H1 (cell line): ENCODE results near the gene PTPRT. TPM values are rescaled to one million over a fixed set of nuclear protein-coding genes. Genes with fewer than 3 reads are reported as not detected.

ENCODE experiments used
- CTCF ChIA-PET: fragments of 300-600 bp; sonication (Branson Sonifier 250); formaldehyde crosslinking; loops from one replicate; lab custom pipeline; 2021; ENCODE audit not compliant: partially characterized antibody; lab: Charles Lee
- POLR2A ChIA-PET: fragments of 300-600 bp; sonication (Branson Sonifier 250); formaldehyde crosslinking; loops from one replicate; lab custom pipeline; 2021; ENCODE audit warnings: inconsistent platforms; ENCODE audit not compliant: partially characterized antibody; lab: Charles Lee
- DNase-seq, 2 experiments: peaks; one replicate each; pipeline versions ENCODE4 v3.0.0 to v3.0.0-alpha.2; 2010 to 2022; ENCODE audit warnings: low spot score in 2 of 2, low read depth in 1 of 2, mixed read lengths in 1 of 2
- FAIRE-seq: peaks from 2 replicates; lab custom pipeline; 2011; peaks lifted over from hg19 to GRCh38; lab: Jason Lieb, UNC
- H2AFZ ChIP-seq: 2 replicates; pipeline ENCODE4 v1.8.1; 2012; ENCODE audit warnings: low read length, inconsistent platforms
- H2AK5ac ChIP-seq: 2 replicates; pipeline ENCODE4 v1.6.1; 2013; ENCODE audit warnings: low read depth, low read length
- H2BK120ac ChIP-seq: replicated peaks from 2 replicates; pipeline ENCODE3; 2013; ENCODE audit warnings: low read depth, low read length, inconsistent platforms
- H2BK12ac ChIP-seq: 2 replicates; pipeline ENCODE4 v1.6.1; 2013; ENCODE audit warnings: low read depth, low read length
- H2BK15ac ChIP-seq: 2 replicates; pipeline ENCODE4 v1.6.1; 2013; ENCODE audit warnings: low read length
- H2BK20ac ChIP-seq: 2 replicates; pipeline ENCODE4 v1.6.1; 2013; ENCODE audit warnings: low read length
- H2BK5ac ChIP-seq: 2 replicates; pipeline ENCODE4 v1.6.1; 2013; ENCODE audit warnings: low read depth, low read length
- H3K14ac ChIP-seq: 2 replicates; pipeline ENCODE4 v1.6.1; 2013; ENCODE audit warnings: inconsistent platforms; ENCODE audit not compliant: insufficient read length
- H3K18ac ChIP-seq: 2 replicates; pipeline ENCODE4 v1.6.1; 2013; ENCODE audit warnings: low read length; ENCODE audit errors: extremely low read depth
- H3K23ac ChIP-seq: 2 replicates; pipeline ENCODE4 v1.6.1; 2013; ENCODE audit warnings: inconsistent platforms; ENCODE audit not compliant: insufficient read length
- H3K23me2 ChIP-seq: 2 replicates; pipeline ENCODE4 v1.6.1; 2013; ENCODE audit warnings: low read depth, low read length
- H3K27ac ChIP-seq: 2 replicates; pipeline ENCODE4 v1.6.1; 2011; ENCODE audit warnings: low read depth, low read length, inconsistent platforms
- H3K27me3 ChIP-seq, 4 experiments: replicated peaks in 1 of 4; 1 replicate in 1 of 4; 2 replicates in 3 of 4; pipeline versions ENCODE4 v1.6.1 to v1.8.1; 2011 to 2013; ENCODE audit warnings: low read length in 3 of 4, mild to moderate bottlenecking in 3 of 4, inconsistent platforms in 2 of 4, mixed read lengths in 2 of 4, moderate library complexity in 1 of 4; ENCODE audit not compliant: control insufficient read depth in 3 of 4, insufficient read depth in 3 of 4; ENCODE audit errors: extremely low read depth in 1 of 4
- H3K36me3 ChIP-seq, 4 experiments: 2 replicates each; pipeline versions ENCODE4 v1.6.1 to v1.8.1; 2011 to 2013; ENCODE audit warnings: mild to moderate bottlenecking in 4 of 4, low read length in 3 of 4, moderate library complexity in 2 of 4, control low read depth in 1 of 4, inconsistent platforms in 1 of 4; ENCODE audit not compliant: insufficient read depth in 4 of 4, control insufficient read depth in 2 of 4
- H3K4ac ChIP-seq: replicated peaks from 2 replicates; pipeline ENCODE3; 2013; ENCODE audit warnings: low read length, low read depth, mixed read lengths, inconsistent platforms; ENCODE audit not compliant: insufficient read length
- H3K4me1 ChIP-seq, 4 experiments: replicated peaks in 1 of 4; 1 replicate in 1 of 4; 2 replicates in 3 of 4; pipeline versions ENCODE4 v1.6.1 to v1.8.1; 2011 to 2013; ENCODE audit warnings: low read length in 3 of 4, inconsistent platforms in 2 of 4, mixed read lengths in 1 of 4; ENCODE audit not compliant: insufficient read depth in 4 of 4, control insufficient read depth in 3 of 4
- H3K4me2 ChIP-seq, 2 experiments: 2 replicates each; pipeline versions ENCODE4 v1.6.1 to v1.8.1; 2011 to 2013; ENCODE audit warnings: low read depth in 2 of 2, low read length in 2 of 2, control low read depth in 1 of 2, inconsistent platforms in 1 of 2, mild to moderate bottlenecking in 1 of 2; ENCODE audit not compliant: insufficient read depth in 1 of 2
- H3K4me3 ChIP-seq, 4 experiments: fragments of 200-600, 300-600 bp in 1 of 4; sonication (generic), shearing (Covaris generic), sonication (Bioruptor Twin) in 1 of 4; 2 replicates each; pipeline versions ENCODE4 v1.5.1 to v1.8.1; 2011 to 2016; ENCODE audit warnings: low read length in 4 of 4, low read depth in 3 of 4, control low read depth in 2 of 4, inconsistent platforms in 2 of 4, mild to moderate bottlenecking in 2 of 4, mixed read lengths in 1 of 4, moderate library complexity in 1 of 4; ENCODE audit not compliant: insufficient read depth in 2 of 4; ENCODE audit errors: extremely low read depth in 1 of 4
- H3K56ac ChIP-seq: replicated peaks from 2 replicates; pipeline ENCODE3; 2013; ENCODE audit warnings: low read depth, mild to moderate bottlenecking, mixed read lengths, low read length, inconsistent platforms; ENCODE audit not compliant: insufficient read length
- H3K79me1 ChIP-seq: 2 replicates; pipeline ENCODE4 v1.6.1; 2013; ENCODE audit warnings: low read depth, low read length, control low read depth
- H3K79me2 ChIP-seq, 2 experiments: 2 replicates each; pipeline versions ENCODE4 v1.6.1 to v1.8.1; 2012 to 2013; ENCODE audit warnings: low read length in 2 of 2, mild to moderate bottlenecking in 2 of 2, inconsistent platforms in 1 of 2; ENCODE audit not compliant: insufficient read depth in 2 of 2, control insufficient read depth in 1 of 2
- H3K9ac ChIP-seq, 4 experiments: replicated peaks in 1 of 4; 1 replicate in 1 of 4; 2 replicates in 3 of 4; pipeline versions ENCODE4 v1.6.1 to v1.8.1; 2011 to 2013; ENCODE audit warnings: low read depth in 3 of 4, low read length in 3 of 4, control low read depth in 2 of 4, mild to moderate bottlenecking in 2 of 4, moderate library complexity in 2 of 4, inconsistent platforms in 1 of 4; ENCODE audit errors: extremely low read depth in 1 of 4
- H3K9me3 ChIP-seq, 2 experiments: 2 replicates each; pipeline versions ENCODE4 v1.6.1 to v1.8.1; 2012 to 2013; ENCODE audit warnings: mild to moderate bottlenecking in 2 of 2, moderate library complexity in 2 of 2, control low read depth in 1 of 2, inconsistent platforms in 1 of 2, low read depth in 1 of 2, low read length in 1 of 2, mixed read lengths in 1 of 2; ENCODE audit not compliant: insufficient read depth in 2 of 2
- H4K20me1 ChIP-seq, 2 experiments: replicated peaks in 1 of 2; 2 replicates each; pipeline versions ENCODE3 to v1.8.1; 2011 to 2013; ENCODE audit warnings: inconsistent platforms in 2 of 2, low read length in 2 of 2, mild to moderate bottlenecking in 1 of 2; ENCODE audit not compliant: insufficient read depth in 2 of 2, control insufficient read depth in 1 of 2
- H4K5ac ChIP-seq: 2 replicates; pipeline ENCODE4 v1.6.1; 2013; ENCODE audit warnings: low read length, low read depth, mixed read lengths, inconsistent platforms; ENCODE audit not compliant: insufficient read length
- H4K8ac ChIP-seq: 2 replicates; pipeline ENCODE4 v1.8.0; 2013; ENCODE audit warnings: mild to moderate bottlenecking, moderate library complexity, low read length, inconsistent platforms; ENCODE audit not compliant: insufficient read depth; ENCODE audit errors: extremely low read depth
- H4K91ac ChIP-seq: replicated peaks from 2 replicates; pipeline ENCODE3; 2013; ENCODE audit warnings: low read length, mixed read lengths, inconsistent platforms; ENCODE audit not compliant: insufficient read length
- CREB1 ChIP-seq: IDR thresholded peaks from 2 replicates; pipeline ENCODE4 v1.6.1; 2012; ENCODE audit warnings: inconsistent platforms
- JUND ChIP-seq: IDR thresholded peaks from 2 replicates; pipeline ENCODE4 v1.6.1; 2011; ENCODE audit warnings: mild to moderate bottlenecking, improper control_type of control experiment, low read length
- KDM1A ChIP-seq: fragments of 200-600, 300-600 bp; sonication (generic); IDR thresholded peaks from 2 replicates; pipeline ENCODE4 v1.7.1; 2016; ENCODE audit warnings: mild to moderate bottlenecking, low read length, borderline replicate concordance
- NRF1 ChIP-seq: IDR thresholded peaks from 2 replicates; pipeline ENCODE4 v1.6.1; 2011; ENCODE audit warnings: mild to moderate bottlenecking, low read depth, low read length, improper control_type of control experiment
- POLR2AphosphoS5 ChIP-seq: IDR thresholded peaks from 2 replicates; pipeline ENCODE4 v1.6.1; 2011; ENCODE audit warnings: low read depth, low read length
- SP4 ChIP-seq: IDR thresholded peaks from 2 replicates; pipeline ENCODE4 v1.6.1; 2012; ENCODE audit warnings: low read length, inconsistent platforms
- WGBS, 2 experiments: shearing (Covaris generic) in 1 of 2; methylation state at CpG; one replicate each; pipeline versions ENCODE4 v1.1.6 to v1.1.7; 2013 to 2015; ENCODE audit warnings: low lambda C conversion rate in 2 of 2, mixed read lengths in 2 of 2, inconsistent platforms in 1 of 2, low coverage in 1 of 2, missing lambda C conversion rate in 1 of 2; ENCODE audit not compliant: insufficient replicate concordance in 2 of 2, insufficient coverage in 1 of 2, insufficient read length in 1 of 2; ENCODE audit errors: extremely low coverage in 1 of 2, missing lambda C conversion rate in 1 of 2; 5-methylcytosine and 5-hydroxymethylcytosine counted together
- polyA plus RNA-seq, 7 experiments: library from polyadenylated mRNA; depleted of rRNA in 3 of 7; stranded (reverse) in 5 of 7; unstranded in 2 of 7; fragments of >200 nt in 5 of 7; fragments of 200-250 nt in 2 of 7; gene quantifications; 1 replicate in 5 of 7; 2 replicates in 1 of 7; 4 replicates in 1 of 7; pipeline versions ENCODE4 v1.2.1 to v1.2.3, GENCODE V29; 2011 to 2013; ENCODE audit warnings: missing spikeins in 2 of 7, mixed read lengths in 2 of 7
- total RNA-seq: library from RNA; stranded (reverse); fragmentation: NEBNext Ultra II Directional; extraction: Animal tissue kit (Norgen Biotek cat#: 25700); gene quantifications from 2 replicates; pipeline ENCODE4 v1.2.1, GENCODE V29; 2021

The PTPRT gene
- total and polyA plus RNA-seq, 2 of the 8 experiments (the other 6 are each of a cell fraction or from before 2014, with no cell fraction given), result 0.33 to 1.8 TPM

GRCh38 chr20:42742926-42743325 is 446.8 kb downstream of the PTPRT start:
- no peak overlapping the region for H4K8ac ChIP-seq
- CTCF ChIA-PET, result interaction anchor here (1.2 kb wide), 1 partner anchor 11 kb away, joined by 3 read pairs; no protein-coding TSS in a partner anchor
- H3K4ac ChIP-seq, result no peak overlapping the region
- no peak overlapping the region for H3K18ac ChIP-seq
- WGBS, 2 experiments, result 95% methylated on average over 5 of the region's 5 CpGs; no CpG with 5 or more reads in 1 of the 2 experiments
- FAIRE-seq, result no peak
- H3K23me2 ChIP-seq, result no peaks in the 10 kb centered on the region
- TF ChIP-seq JUND (no peak), NRF1 (no peak), SP4 (no peak), CREB1 (no peak), POLR2AphosphoS5 (no peak), KDM1A (no peak)
- POLR2A ChIA-PET, result no interaction called here
- no peaks in the 10 kb centered on the region for H3K79me2 ChIP-seq
- no peak overlapping the region for H3K14ac ChIP-seq
- no peak overlapping the region for H3K27ac ChIP-seq
- H2BK20ac ChIP-seq, result no peak overlapping the region
- H2AFZ ChIP-seq, result no peak overlapping the region
- no peak overlapping the region for H3K23ac ChIP-seq
- no peak overlapping the region for H3K56ac ChIP-seq
- no peak overlapping the region for H2BK15ac ChIP-seq
- no peak overlapping the region for H2BK5ac ChIP-seq
- no peak overlapping the region for H4K91ac ChIP-seq
- no peaks in the 10 kb centered on the region for H3K36me3 ChIP-seq
- H3K79me1 ChIP-seq, result no peaks in the 10 kb centered on the region
- no peak for DNase-seq
- H2BK120ac ChIP-seq, result no peak overlapping the region
- no peak overlapping the region for H4K5ac ChIP-seq
- H3K4me2 ChIP-seq, result no peak overlapping the region
- H3K9me3 ChIP-seq, result no peaks in the 10 kb centered on the region
- no peak overlapping the region for H3K4me3 ChIP-seq
- no peak overlapping the region for H3K9ac ChIP-seq
- H2BK12ac ChIP-seq, result no peak overlapping the region
- H4K20me1 ChIP-seq, result no peaks in the 10 kb centered on the region
- H3K4me1 ChIP-seq, result no peaks in the 10 kb centered on the region
- no peaks in the 10 kb centered on the region; a peak in 1 of 7 replicates for H3K27me3 ChIP-seq
- no peak overlapping the region for H2AK5ac ChIP-seq
